HG03460 (cell line): ENCODE data around the gene GZMM.

ENCODE experiments used
- ATAC-seq: cut with Tn5 transposase; IDR thresholded peaks from one replicate; pipeline ENCODE4 v1.9.1; 2021; ENCODE audit not compliant: unreplicated experiment

GZMM gene

GRCh38 chr19:558770-559439, 15.1 kb downstream of the GZMM start:
- no peak for ATAC-seq

GRCh38 chr19:560121-560520, 16.3 kb downstream of the GZMM start:
- ATAC-seq = no peak

GRCh38 chr19:566403-566802, 22.6 kb downstream of the GZMM start:
- ATAC-seq = no peak

- no peak for ATAC-seq
Observed at GRCh38 chr19:566844-567243, 23.0 kb downstream of the GZMM start.

- no peak for ATAC-seq
Observed at GRCh38 chr19:567296-567900, 23.5 kb downstream of the GZMM start.

- ATAC-seq = no peak
Observed at GRCh38 chr19:570251-570686, 26.4 kb downstream of the GZMM start.

- no peak for ATAC-seq
Observed at GRCh38 chr19:570937-571565, 27.2 kb downstream of the GZMM start.

- ATAC-seq = no peak
Observed at GRCh38 chr19:571566-571974, 27.7 kb downstream of the GZMM start.

- ATAC-seq = peak; percentile 68
Observed at GRCh38 chr19:572140-572742, 28.4 kb downstream of the GZMM start, which contains the start of gene BSG. Gene BSG (plus strand): TSS chr19:572596. CDS start chr19:572635, 39 bp downstream.

- peak; percentile 25 for ATAC-seq
Observed at GRCh38 chr19:572743-573518, 29.1 kb downstream of the GZMM start.

- ATAC-seq = no peak
Observed at GRCh38 chr19:573519-573825, 29.6 kb downstream of the GZMM start.

- ATAC-seq = no peak
Observed at GRCh38 chr19:574658-575526, 31.0 kb downstream of the GZMM start.

GRCh38 chr19:575527-576506, 32.0 kb downstream of the GZMM start:
- ATAC-seq = no peak

GRCh38 chr19:576768-577438, 33.0 kb downstream of the GZMM start:
- no peak for ATAC-seq

GRCh38 chr19:577439-578392, 33.9 kb downstream of the GZMM start:
- ATAC-seq = no peak

- ATAC-seq = no peak
Observed at GRCh38 chr19:579111-579841, 35.4 kb downstream of the GZMM start.

GRCh38 chr19:579842-580155, 35.9 kb downstream of the GZMM start:
- no peak for ATAC-seq
